Endometrial microvascular endothelial cells (primary cell): ENCODE data around the gene TSPAN9. TPM values are rescaled to one million over a fixed set of nuclear protein-coding genes. Genes with fewer than 3 reads are reported as not detected.

ENCODE experiments used
- in situ Hi-C: cut with HindIII; loops from 2 replicates; pipeline ENCODE4 v1.10.0; 2017; ENCODE audit warnings: low sequenced_read_pairs, low pct_unique_long_range_greater_than_20kb; ENCODE audit errors: inconsistent ontology term
- total RNA-seq: library from RNA; depleted of rRNA; stranded (reverse); fragments of >200 nt; gene quantifications from one replicate; pipeline ENCODE4 v1.2.3, GENCODE V29; 2015; ENCODE audit errors: inconsistent ontology term

The TSPAN9 gene, protein sequence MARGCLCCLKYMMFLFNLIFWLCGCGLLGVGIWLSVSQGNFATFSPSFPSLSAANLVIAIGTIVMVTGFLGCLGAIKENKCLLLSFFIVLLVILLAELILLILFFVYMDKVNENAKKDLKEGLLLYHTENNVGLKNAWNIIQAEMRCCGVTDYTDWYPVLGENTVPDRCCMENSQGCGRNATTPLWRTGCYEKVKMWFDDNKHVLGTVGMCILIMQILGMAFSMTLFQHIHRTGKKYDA
- total RNA-seq, result 15.9 TPM

- in situ Hi-C loops, result loop anchor here (10.0 to 25.0 kb wide), 2 partner anchors 58 to 210 kb away; no protein-coding TSS in a partner anchor
Measured at GRCh38 chr12:3076730-3077571, at the start of gene TSPAN9. TSPAN9 (plus strand) TSS chr12:3077379; CDS start chr12:3201194, 123,815 bp downstream.

DNA sequence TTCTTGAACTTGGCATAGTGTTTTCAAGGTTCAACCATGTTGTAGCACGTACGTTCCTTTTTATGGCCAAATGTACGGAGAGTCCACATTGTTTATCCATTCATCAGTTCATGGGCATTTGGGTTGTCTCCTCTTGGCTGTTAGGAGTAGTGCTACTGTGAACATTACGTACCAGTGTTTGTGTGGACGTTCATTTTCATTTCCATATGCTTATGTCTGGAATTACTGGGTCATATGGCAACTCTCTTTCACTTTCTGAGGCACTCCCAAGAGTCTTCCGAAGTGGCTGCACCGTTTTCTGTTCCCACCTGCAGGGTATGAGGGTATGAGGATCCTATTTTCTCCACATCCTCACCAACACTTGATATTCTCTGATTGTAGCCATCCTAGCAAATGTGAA, 49.1 kb upstream of the TSPAN9 start:
- in situ Hi-C loops, result no loop called here

DNA sequence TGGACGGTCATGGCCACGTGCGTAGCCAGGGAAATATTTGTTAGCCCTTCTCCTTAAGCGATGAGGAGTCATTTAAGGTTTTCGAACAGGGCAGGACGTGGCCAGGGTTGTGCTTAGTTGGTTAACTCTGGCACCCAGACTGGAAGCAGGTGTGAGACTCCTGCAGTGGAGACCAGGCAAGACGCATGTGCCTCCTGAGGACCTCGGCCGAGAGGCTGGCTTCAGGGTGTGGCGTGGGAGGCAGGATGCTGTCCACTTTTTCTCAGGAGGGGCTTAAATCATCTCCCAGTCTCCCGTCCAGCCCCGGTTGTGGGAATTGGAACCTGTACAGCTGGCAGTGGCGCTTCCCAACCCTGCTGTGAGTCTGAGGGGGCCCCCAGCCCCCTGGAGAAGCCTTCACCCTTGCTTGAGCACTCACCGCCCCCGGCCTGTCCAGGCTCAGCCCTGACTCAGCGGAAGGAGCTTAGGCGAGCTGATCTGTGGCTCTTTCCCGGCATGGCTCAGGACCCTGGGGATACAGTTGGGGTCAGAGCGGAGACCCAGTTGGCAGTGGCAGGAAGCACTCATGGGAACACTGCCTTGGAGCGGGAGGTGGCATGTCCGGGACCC, 46.3 kb upstream of the TSPAN9 start:
- in situ Hi-C loops, result no loop called here

DNA sequence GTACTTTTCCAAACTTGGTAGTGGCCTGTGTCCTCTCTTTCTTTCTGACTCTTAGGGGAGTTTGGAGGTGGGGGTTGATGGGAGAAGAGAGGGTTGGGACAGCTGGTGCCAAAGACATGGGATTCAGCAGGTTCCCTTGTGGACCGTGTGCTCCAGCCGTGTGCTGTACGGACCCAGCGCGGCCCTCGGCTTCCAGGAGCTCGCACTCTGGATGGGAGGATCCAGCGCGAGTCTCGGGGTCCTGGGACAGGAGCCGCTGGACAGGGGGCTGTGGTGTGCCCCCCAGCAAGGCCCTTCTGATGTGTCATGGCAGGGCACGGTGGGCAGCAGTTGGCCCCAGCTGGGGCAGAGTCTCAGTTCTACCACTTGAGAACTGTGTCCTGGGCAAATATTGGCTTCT, 45.0 kb upstream of the TSPAN9 start:
- in situ Hi-C loops, result no loop called here

DNA sequence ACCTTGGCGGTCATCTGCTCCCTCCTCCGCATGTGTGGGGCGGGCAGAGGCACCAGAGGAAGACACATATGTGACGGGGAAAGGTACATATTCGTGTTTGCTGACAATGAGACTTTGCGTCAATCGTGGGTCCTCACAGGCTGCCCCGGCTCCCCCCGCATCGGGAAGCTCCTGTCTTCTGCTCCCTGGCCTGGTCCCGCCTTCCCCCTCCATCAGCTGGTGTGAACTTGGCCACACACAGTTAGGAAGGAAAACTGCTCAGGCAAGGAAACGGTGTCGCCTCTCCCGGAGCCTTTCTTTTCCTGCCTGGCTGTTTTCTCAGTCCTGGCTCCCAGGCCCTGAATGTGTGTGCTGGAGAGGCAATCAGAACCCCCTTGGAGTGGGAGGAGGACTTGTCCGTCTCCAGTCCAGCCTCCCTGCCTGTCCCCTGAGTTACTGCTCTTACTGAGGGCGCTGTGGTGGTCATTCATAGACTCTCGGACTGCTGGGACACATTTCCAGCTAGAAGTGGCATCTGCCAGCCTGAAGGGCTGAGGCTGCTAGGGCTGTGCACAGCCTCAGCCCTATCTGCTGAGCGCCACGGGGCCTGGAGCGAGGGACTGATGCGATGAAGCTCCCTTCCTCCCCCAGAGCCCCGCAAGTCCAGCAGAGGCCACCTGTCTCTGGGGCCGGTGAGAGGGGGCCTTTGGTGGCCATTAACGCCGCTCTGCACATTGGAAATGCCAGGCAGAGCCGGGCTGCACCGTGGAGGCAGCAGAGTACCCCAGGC, 44.2 kb upstream of the TSPAN9 start:
- in situ Hi-C loops, result no loop called here

DNA sequence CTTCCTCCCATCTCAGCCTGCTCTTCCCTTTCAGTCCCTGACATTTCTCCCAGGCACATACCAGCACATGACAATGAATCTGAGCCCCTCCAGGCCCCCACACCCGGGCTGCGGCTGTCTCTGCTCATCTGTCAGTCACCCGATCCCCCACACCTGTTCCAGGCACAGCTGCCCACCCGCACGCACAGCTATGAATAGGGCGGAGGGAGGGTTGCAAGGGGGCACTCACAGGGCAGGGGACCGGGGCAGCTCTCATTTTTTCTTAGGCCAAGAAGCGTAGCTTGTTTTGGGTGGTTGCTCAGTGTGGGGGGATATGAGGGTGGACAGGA, 43.7 kb upstream of the TSPAN9 start:
- in situ Hi-C loops, result no loop called here

DNA sequence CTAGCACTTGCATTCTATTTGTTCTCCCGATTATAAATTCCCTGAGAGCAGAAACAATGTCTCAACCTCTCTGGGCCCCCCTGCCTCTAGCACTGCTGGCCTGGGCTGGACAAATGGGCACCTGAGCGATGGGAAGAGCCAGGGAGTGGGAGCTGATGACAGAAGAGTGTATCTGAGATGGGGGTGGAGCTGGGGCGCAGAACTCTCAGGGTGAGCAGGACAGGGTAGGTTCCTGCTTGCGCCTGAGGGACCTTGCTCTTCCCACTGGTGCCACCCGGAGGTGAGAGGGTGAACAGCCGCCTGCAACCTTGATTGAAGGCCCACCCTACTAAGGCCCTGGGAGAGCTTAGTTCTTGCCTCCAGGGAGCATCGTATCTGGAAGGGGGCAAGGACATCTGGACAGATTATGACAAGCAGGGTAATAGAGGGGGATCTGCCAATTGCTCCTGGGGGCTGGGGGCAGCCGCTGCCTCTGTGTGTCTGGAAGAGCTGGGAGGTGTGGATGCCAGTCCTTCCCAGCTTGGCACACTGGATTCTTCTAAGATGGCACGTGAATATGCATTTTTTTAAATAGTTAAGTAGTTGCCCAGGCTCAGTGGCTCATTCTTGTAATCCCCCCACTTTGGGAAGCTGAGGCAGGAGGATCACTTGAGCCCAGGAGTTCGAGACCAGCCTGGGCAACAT, 43.0 kb upstream of the TSPAN9 start:
- in situ Hi-C loops, result no loop called here

DNA sequence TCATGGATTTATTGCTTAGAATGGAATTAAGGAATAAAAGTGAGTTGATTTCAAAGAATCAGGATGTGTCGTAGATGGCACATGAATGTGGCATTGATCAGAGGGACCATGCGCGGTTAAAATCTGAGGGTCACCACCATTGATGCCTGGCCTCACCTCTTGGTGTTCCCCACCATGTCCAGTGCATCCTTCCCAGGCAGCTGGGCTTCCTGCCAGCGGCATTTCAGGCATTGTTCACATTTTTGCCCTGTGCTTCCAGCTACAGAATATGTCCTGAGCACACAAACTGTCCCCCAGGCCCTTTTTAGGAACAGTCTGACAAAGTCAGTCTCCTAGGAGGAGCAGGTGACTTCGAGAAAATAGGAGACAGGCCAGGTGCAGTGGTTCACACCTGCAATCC, 42.0 kb upstream of the TSPAN9 start:
- in situ Hi-C loops, result no loop called here

DNA sequence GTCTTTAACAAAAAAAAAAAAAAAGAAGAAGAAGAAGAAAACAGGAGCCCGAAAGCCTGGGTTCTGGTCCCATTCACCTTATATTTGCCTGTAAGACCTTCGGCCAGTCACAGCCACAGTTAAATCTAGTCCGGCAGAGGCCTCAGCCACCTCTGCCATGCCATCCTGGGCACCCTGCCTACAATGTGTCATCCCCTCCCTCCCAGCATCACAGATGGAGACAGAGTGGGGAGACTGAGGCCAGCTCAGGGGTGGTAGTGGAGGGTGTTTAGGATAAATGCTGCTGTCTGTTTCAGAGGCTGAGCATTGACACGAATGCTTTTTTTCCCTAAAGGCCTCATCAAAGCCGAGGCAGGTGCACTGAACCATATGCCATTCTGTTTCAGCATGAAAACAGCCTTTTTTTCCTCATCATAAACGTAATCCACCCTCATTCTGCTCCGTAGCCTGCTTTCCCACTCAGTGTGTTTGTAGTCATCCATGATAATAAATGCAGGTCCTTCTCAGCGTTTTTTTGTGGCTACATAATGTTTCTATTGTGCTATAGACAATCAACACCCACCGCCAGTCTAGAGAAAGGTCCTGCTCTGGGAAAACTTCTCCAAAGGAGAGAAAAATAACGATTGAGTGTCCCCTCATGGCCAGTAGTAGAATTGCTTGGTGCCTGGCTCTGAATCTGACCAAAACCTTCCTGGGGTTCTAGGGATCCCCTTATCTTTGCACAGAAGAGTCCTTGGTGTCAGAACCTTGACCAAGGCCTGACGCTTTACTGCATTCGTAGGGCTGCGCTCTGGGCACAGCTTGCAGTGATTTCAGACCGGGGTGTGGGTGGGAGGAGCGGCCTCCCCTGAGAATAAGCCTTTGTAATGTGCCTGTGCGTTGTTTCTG, 41.1 kb upstream of the TSPAN9 start:
- in situ Hi-C loops, result no loop called here

- in situ Hi-C loops, result no loop called here
Measured at GRCh38 chr12:3036901-3037600, 40.1 kb upstream of the TSPAN9 start.

- in situ Hi-C loops, result no loop called here
Measured at GRCh38 chr12:3038166-3038565, 39.0 kb upstream of the TSPAN9 start.

DNA sequence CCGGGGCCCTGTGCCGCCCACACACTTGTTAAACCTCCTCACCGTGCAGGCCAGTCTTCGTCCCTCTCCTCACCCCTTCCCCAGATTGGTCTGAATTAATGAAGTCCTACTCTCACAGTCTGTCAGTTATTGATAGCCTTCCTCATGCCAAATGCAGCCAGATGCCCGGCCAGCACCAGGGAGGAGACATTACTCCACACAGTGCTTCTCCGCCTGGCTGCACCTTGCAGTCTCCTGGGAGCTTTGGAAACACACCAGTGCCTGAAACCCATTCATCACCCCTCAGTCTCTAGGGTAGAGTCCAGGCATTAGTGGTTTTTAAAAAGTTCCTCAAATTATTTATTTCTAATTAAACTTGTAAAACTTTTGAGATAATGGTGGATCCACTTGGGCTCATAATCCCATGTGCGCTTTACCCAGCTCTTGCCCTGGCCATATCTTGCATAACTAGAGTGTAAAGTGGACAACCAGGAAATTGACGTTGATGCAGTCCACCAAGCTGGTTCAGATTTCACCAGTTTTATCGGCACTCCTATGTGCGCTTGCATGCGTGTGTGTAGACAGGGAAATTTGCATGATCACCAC, 38.2 kb upstream of the TSPAN9 start:
- in situ Hi-C loops, result no loop called here

DNA sequence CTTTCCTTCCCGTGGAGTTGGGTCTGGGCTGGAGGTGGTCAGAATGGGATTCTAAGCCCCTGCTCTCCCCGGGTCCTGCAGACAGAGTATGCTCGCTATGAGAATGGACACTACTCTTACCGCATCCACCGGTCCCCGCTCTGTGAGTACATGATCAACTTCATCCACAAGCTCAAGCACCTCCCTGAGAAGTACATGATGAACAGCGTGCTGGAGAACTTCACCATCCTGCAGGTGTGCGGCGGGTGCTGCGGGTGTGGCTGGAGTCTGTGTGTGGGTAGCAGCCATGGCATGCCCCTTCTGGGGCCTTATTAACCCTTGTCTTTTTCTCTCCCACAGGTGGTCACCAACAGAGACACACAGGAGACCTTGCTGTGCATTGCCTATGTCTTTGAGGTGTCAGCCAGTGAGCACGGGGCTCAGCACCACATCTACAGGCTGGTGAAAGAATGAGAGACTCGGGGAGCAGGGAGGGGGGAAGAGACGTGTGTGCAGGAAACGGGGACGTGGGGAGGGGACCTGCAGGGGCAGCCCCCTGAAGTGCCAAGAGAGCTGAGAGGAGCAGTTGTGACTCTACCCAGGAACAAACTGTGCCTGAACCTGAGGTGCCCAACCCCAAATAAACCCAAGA, 37.0 kb upstream of the TSPAN9 start:
- in situ Hi-C loops, result no loop called here

DNA sequence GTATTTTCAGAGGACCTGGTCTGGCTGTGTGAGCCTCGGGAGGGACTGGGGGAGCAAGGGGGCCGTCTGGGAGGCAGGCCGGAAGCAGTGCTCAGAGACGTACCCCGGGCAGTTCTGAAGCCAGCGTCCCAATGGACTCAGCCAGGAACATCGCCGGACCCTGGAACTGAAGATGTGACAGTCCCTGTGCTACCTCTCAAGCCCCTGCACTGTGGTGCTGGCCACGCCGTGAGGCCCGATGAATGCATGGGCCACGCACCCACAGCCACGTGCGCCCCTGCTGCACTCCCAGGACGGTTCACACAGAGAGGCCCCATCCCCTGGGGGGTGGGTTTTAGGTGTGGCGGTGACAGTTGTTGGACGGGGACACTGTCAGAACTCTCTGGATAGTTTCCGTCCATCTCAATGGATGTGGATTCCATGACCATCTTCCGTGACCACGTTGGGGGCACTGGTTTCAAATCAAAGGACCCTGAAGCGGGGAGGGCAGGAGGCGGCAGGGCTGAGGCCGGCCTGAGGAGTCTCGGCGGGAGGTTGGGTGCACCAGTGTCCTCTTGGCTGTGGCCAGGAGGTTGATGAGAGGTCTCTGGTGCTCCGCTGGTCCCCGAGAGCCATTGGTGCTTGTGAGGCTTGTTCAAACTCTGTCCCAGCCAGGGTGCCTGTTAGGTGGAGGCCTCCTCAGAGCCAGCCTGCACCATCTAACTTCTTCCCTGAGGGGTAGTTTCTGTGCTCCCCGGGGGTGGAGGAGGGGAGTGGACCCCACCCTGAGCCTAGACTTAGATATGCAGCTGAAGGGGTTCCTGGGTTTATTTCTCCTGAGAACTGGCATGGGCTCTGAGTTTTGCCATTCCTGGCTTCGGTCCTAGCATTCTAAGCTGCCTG, 36.3 kb upstream of the TSPAN9 start:
- in situ Hi-C loops, result no loop called here

DNA sequence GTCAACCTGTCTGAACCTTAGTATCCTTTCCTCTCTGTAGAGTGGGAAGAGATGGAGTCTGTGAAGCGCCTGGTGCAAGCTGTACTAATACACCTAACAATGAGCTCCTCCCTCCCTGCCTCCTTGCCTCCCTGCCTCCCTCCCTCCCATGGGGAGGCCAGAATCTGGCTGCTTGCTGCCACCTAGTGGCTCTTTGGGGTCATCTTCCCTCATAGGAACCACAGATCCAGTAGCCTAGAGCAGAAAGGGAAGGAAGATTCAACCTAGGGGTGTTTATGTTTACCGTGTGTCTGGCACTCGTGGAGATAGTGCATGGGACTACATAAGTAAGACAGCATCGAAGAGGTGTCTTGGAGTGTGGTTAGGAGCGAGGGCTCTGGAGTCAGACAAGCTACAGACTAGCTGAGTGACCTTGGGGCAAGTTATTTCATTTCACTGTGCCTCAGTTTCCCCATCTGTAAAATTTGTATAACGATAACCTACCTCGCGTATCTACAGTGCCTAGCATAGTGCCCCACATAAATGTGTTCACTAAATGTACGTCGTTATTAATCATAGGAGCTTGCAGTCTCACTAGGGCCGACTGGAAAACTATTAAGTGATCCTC, 35.5 kb upstream of the TSPAN9 start:
- in situ Hi-C loops, result no loop called here
